ENCODE data around the gene NAGK.
"Not testable (repeated sequence)": the region's sequence is repeated elsewhere in the genome, so short reads cannot be mapped to it uniquely, and the experiment has no call there.

- TF ChIP-seq CTCF (IDR thresholded peaks at IDR 0.05; ENCODE audit: extremely low read depth in 1 of 2, insufficient read depth in 1 of 2, low read depth in 1 of 2, low read length in 2 of 2); FOS (IDR thresholded peaks at IDR 0.05; ENCODE audit: borderline replicate concordance, insufficient read depth, low read length); EZH2 (IDR thresholded peaks at IDR 0.05; ENCODE audit: borderline replicate concordance, low read depth, low read length, severe bottlenecking); POLR2A (IDR thresholded peaks at IDR 0.05; ENCODE audit: low read depth, low read length); MAX (IDR thresholded peaks at IDR 0.05; ENCODE audit: insufficient read depth, insufficient read length); MYC (IDR thresholded peaks at IDR 0.05; ENCODE audit: low read depth, low read length); POLR2AphosphoS5 (IDR thresholded peaks at IDR 0.05; ENCODE audit: insufficient read depth, low read depth, low read length); JUN (IDR thresholded peaks at IDR 0.05; ENCODE audit: borderline replicate concordance, insufficient read depth, insufficient read length, low read depth); GATA2 (IDR thresholded peaks at IDR 0.05; ENCODE audit: insufficient read depth, insufficient read length, low read depth, low read length): not testable (repeated sequence)
These were observed 17.0 kb downstream of the NAGK start for GRCh38 chr2:71085325-71086003.
